Measurements from ENCODE around the gene PMVK.

DNA sequence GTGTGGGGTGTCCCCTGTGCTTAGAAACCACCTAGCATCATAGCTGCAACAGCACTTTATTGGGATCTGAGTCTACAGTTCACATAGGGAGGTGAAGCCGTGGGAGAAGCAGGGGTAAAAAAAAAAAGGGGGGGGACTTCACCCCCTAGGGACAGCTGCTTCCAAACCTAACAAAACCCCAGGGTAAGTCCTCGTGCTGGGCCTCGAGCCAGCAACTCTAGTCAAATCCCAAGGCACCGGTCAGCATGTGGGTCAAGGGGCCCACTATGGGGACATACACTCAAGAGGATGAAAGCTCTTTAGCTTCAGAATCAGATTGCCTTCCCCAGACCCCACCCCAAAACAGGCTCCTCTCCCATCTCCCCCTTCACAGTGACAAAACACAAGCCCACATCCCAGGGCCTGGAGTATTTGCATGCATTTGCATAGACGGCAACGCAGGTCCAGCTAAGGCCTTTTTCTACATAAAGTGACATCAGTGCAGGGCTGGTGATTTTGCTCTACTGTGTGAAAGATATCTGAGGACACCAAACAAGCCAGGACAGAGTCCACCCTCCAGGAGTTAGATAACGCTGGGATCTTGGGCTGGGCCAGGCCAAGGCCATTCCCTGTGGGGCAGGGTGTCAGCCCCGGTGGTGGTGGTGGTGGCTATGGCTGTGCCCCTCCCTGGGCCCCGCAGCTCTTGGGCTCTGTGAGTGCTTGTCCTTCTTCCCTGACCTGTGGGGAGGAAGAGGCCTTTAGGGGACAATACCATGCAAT is 8.1 kb upstream of the PMVK start:
- TF ChIP-seq EZH2 (IDR thresholded peaks at IDR 0.05; ENCODE audit: low read depth) = no peak
- TF ChIP-seq, protein P1, sequence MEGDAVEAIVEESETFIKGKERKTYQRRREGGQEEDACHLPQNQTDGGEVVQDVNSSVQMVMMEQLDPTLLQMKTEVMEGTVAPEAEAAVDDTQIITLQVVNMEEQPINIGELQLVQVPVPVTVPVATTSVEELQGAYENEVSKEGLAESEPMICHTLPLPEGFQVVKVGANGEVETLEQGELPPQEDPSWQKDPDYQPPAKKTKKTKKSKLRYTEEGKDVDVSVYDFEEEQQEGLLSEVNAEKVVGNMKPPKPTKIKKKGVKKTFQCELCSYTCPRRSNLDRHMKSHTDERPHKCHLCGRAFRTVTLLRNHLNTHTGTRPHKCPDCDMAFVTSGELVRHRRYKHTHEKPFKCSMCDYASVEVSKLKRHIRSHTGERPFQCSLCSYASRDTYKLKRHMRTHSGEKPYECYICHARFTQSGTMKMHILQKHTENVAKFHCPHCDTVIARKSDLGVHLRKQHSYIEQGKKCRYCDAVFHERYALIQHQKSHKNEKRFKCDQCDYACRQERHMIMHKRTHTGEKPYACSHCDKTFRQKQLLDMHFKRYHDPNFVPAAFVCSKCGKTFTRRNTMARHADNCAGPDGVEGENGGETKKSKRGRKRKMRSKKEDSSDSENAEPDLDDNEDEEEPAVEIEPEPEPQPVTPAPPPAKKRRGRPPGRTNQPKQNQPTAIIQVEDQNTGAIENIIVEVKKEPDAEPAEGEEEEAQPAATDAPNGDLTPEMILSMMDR (conservative IDR thresholded peaks at IDR 0.05) = no peak

Data from PC-9 (cell line).